Measurements from ENCODE around the gene IQCH.
A peak's percentile ranks its signal among the peaks of the same experiment; 100 is the strongest.

DNA sequence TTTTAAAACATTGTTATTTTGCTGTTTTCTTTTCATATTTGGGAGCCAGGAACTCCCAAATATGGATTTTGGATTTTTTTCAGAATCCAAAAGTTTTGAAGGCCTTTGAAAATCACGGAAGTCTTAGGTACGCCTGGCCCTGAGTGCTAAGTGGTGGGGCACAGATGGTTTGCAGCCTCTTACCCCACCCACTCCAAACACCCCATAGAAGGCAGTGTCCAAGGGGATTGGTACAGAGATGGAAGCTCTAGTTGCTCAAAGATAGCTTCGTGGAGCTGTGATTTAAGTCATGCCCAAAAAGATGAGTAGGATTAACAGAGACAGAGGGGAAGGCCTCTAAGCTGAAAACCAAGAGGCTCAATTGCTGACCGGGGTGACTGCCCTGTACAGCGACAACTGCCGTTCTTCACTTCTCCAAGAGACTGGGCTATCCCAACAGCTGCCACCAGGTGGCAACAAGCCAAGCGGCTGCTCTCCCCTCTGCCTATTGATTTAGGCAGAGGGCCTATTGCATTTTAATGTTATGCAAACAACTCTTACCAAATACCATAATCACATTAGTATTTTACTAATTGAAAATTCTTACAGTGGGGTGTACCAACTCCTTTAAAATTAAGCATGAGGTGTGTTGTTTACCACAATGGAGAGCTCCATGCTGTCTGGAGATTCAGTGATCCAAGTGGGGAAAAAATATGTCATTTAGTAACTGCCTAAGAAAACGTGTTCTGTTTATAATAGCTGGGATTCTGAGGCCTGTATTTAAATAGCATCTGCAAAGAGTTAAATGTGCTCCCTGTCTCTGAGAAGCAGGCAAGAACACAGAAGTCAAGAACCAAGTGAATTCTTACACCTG lies 202.3 kb downstream of the IQCH start:
- TF ChIP-seq, protein P1, sequence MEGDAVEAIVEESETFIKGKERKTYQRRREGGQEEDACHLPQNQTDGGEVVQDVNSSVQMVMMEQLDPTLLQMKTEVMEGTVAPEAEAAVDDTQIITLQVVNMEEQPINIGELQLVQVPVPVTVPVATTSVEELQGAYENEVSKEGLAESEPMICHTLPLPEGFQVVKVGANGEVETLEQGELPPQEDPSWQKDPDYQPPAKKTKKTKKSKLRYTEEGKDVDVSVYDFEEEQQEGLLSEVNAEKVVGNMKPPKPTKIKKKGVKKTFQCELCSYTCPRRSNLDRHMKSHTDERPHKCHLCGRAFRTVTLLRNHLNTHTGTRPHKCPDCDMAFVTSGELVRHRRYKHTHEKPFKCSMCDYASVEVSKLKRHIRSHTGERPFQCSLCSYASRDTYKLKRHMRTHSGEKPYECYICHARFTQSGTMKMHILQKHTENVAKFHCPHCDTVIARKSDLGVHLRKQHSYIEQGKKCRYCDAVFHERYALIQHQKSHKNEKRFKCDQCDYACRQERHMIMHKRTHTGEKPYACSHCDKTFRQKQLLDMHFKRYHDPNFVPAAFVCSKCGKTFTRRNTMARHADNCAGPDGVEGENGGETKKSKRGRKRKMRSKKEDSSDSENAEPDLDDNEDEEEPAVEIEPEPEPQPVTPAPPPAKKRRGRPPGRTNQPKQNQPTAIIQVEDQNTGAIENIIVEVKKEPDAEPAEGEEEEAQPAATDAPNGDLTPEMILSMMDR (IDR thresholded peaks at IDR 0.05): peak; percentile 62 to 91 (median 82)
- TF ChIP-seq POLR2A (IDR thresholded peaks at IDR 0.05): no peak
